NCI-H1930 (cell line): ENCODE measurements around the gene HLCS.

Source experiments
- DNase-seq, 2 experiments: peaks; one replicate each; lab custom pipeline; 2025; lab: John Stamatoyannopoulos, UW

Gene HLCS

DNA sequence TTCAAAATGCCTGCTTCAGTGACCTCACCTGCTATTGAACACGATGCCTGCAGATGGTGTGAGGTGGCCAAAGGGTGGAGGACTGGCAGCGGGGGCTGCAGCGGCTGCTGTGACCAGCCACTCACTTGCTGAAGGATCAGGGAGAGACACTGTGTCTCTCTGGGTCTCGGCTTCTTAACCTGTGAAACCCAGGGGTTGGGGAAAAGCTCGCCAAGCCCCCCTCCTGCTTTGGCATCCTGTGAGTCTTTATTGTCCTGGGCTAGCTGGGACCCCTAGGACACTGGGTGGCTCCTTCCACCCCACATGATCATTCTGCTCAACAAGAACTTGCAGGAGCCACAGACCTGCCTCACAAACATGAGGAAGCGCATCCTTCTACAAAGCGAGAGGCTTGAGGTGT is 154.7 kb downstream of the HLCS start:
- DNase-seq = no peak

DNA sequence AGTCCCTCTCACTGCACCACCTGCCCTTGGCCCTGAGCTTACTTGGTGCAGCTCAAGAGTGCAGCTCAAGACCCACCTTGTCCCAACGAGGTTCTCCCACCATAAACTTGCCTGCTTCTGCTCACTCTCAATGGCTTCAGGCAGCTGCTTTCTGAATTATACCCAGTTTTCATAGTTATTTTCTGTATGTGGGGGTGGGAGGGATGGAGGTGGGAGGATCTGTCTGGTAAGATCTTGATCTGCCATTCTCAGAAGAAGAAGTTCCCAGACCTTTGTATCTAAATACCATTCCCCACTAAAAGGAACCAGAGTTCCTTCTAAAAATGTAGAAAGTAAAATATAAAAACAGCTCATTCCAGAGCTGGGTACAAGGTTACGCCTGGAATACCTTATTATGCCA is 156.0 kb downstream of the HLCS start:
- DNase-seq = no peak

- DNase-seq = no peak
Measured at GRCh38 chr21:36807422-36807928, 159.0 kb downstream of the HLCS start.

GRCh38 chr21:36806103-36806502 is 160.4 kb downstream of the HLCS start:
- no peak for DNase-seq

DNA sequence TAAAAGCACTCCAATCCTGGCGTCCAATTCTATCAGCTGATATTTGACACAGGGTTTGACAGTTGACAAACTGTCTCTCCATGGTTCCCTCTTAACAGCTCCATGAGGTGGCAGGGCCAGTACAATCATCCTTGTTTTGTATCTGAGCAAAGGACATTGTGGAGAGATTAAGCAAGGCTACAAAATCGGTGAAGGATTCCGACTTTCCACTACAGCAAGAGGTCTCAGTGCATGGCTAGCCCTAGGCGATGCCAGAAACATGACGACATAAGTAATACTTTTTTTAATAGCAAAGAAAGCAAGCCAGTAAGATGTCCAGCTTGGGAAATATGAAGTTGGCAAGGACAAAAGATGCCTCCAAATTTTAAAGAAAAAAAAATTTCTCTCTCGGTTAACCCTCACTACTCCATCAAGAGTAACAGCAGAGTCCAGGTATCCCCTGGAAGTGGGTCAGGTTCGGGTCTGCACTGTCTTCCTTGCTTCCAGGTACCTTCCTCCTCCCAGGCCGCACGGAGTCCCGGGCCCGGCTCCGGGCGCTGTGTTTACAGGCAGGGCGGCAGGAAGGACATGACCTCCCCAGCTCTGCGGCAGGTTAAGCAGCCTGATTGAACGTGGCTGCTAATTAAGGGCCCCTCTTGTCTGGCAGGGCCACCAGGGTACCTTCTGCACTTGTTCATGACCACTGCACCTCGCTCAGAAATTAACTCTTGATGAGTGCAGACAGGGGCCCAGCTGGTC is 161.4 kb downstream of the HLCS start:
- no peak for DNase-seq

- DNase-seq = no peak
Measured at GRCh38 chr21:36803816-36804439, 162.5 kb downstream of the HLCS start.

DNA sequence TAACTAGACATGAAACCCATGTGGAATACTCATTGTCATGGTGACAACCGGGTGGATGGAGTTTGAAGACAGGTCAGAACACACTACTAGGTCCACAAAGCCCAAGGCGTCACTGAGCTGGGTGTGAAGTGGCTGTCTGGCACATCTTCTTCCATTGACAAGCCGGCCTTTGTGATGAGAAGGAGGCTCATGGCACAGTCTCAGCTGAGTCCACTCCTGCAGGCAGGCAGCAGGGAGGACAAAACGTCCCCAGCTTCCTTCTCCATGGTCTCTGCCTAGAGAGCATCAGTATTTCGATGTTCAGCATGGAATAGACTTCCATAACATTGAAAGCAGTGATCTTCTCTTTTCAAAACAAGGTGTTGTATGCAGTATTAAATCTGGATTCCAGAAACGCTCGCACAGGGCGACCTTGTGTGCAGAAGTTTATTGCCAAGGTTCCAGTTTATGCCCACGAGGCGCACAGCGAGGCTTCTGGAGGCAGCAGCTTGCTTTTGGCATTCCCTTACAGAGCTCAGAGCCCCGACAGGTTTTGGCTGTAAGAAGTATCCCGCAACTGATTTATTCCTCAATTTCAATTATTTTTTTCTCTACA is 163.3 kb downstream of the HLCS start:
- DNase-seq = no peak

GRCh38 chr21:36800734-36801133 is 165.7 kb downstream of the HLCS start:
- DNase-seq = no peak

- no peak for DNase-seq
Measured at GRCh38 chr21:36799869-36800268, 166.6 kb downstream of the HLCS start.

DNA sequence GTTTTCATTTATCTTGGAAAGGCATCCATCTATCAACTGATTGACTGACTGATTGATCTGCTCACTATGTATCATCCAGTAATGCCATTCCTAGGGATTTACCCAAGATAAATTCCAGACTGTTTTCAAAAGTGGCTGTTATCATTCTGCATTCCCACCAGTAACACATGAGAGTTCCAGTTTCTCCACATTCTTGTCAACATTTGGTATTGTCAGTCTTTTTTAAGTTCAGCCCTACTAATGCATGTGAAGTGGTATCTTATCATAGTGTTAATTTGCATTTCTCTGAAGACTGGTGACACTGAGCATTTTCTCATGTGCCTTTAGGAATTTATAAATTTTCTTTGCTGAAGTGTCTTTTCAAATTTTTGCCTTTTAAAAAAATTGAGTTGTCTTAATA is 168.0 kb downstream of the HLCS start:
- DNase-seq = no peak

GRCh38 chr21:36796070-36796469 is 170.4 kb downstream of the HLCS start:
- no peak for DNase-seq

DNA sequence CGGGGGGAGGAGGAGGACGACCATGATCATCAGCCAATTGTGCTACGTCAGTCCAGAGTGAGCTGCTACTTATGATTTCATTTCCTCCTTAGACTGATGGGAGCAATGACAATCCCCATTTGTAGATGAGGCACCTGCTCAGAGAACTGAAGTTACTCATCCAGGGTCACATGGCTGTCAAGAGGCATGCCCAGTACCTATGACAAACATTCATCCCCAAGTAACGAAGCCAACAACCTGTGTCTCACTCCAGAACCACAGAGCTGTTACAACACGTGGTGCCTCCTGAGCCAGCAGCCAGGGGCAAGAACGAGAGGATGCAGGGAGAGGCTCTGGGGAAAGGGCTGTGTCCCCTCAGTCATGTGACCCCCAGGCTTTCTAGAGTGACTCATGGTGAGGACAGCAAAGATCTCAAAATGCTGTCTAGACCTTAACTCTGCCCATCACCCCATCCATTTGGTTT is 173.9 kb downstream of the HLCS start:
- no peak for DNase-seq

DNA sequence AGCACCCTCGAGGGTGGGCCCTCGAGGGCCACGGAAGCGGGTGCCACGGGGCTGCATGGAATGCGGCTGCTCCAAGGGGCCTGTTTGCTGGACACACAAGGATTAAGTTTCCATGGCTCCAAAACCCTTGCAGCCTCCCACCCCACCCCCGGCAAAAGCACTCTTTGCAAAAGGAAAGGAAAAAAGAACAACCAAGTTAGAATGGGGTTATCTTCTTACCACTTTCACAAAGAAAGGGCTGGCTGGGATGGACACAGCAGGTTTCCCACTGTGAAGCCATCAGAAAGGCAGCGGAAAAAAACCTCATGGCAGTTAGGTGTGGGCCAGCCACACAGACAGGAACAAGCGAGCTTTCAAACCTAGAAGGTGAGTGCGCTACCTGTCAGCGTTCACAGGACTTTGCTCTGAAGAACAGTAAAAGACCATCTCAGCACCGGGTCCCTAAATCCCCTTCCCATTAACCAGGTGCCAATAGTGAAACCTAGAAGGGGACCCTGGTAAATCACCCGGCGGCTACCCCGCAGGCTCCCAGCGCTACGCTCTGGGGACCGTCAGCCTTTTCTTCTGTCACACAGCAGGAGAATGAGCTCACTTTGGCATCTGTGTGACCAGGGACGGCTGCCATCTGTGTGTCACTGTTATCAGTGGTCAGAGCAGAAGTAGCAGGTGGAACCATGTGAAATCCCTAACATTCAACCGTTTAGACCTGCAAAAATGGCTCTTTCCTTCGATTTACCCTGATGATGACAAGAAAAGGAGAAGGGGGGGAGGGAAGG is 174.6 kb downstream of the HLCS start:
- DNase-seq = no peak

DNA sequence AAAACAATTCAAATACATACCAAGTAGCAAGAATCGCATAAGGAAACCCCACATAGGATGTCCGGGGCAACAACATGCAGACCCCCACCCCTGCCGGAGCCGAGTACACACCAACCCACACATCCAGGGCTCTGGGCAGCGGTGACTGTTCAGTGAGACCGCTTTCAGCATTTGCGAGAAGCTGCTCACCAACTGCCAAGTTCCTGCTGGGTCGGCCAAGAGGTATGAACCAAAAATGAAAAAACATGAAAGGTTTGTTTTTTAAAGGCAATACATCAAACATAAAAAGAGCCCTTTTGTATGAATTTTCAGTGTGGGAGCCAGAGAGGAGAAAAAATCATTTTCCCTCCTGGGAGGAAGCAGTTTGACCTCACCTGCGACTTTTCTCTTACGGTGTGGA is 175.3 kb downstream of the HLCS start:
- no peak for DNase-seq

DNA sequence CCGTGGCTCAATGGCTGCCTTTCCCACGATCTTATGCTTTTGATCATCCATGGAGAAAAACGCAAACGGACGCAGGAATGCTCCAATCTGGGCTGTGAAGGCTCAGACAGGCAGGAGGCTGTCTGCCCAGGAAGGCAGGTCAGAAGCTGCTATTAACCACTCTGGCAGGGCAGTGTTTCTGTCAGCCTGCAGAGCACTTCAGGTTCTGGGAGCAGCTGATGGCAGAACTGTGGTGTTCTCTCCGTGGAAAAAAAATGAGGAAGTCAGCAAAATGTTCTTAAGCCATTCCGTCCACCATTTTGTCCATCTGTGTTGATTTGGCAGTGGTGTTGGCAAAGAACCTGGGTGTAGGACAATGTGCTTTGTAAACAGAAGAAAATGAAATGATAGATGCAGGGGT is 175.9 kb downstream of the HLCS start:
- DNase-seq = no peak

GRCh38 chr21:36788120-36788638 is 178.3 kb downstream of the HLCS start:
- DNase-seq = no peak

- DNase-seq = no peak
Measured at GRCh38 chr21:36786186-36786585, 180.3 kb downstream of the HLCS start.

GRCh38 chr21:36785615-36786014 is 180.9 kb downstream of the HLCS start:
- DNase-seq = no peak

GRCh38 chr21:36784947-36785346 is 181.5 kb downstream of the HLCS start:
- DNase-seq = no peak

- DNase-seq = no peak
Measured at GRCh38 chr21:36783612-36784374, 182.7 kb downstream of the HLCS start.

DNA sequence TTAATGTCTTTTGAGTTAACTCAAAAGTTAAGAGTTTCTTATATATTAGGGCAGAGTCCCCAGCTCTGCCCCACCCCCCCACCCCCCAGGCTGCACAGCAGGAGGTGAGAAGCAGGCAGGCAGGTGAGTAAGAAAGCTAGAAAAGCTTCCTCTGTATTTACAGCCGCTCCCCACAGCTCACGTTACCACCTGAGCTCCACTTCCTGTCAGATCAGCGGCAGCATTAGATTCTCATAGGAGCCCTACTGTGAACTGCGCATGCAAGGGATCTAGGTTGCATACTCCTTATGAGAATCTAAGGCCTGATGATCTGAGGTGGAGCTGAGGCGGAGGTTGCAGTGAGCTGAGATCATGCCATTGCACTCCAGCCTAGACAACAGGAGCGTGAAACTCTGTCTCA is 185.6 kb downstream of the HLCS start:
- no peak for DNase-seq
